ENCODE measurements around the gene SELENOI.

DNA sequence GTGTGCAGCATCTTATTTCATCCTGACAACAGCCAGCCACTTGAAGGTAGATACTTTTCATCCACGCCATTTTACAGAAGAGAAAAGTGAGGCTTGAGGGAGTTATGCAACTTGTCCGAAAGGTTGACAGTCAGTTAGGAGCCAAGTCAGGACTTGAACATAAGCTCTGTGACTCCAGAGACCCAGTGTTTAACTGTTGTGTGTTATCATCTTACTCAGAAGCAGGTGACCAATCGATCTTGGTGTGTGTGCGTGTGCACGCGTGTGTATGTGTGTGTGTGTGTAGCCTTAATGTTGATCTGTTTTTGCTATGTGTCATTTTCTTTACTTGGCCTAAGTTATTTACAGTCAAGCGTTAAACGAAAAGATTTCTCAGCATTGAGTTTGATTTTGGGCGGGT lies 77.8 kb downstream of the SELENOI start:
- TF ChIP-seq, protein P1, sequence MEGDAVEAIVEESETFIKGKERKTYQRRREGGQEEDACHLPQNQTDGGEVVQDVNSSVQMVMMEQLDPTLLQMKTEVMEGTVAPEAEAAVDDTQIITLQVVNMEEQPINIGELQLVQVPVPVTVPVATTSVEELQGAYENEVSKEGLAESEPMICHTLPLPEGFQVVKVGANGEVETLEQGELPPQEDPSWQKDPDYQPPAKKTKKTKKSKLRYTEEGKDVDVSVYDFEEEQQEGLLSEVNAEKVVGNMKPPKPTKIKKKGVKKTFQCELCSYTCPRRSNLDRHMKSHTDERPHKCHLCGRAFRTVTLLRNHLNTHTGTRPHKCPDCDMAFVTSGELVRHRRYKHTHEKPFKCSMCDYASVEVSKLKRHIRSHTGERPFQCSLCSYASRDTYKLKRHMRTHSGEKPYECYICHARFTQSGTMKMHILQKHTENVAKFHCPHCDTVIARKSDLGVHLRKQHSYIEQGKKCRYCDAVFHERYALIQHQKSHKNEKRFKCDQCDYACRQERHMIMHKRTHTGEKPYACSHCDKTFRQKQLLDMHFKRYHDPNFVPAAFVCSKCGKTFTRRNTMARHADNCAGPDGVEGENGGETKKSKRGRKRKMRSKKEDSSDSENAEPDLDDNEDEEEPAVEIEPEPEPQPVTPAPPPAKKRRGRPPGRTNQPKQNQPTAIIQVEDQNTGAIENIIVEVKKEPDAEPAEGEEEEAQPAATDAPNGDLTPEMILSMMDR (IDR thresholded peaks at IDR 0.05 in 2 of 3, conservative IDR thresholded peaks at IDR 0.05 in 1 of 3; ENCODE audit: control insufficient read depth in 2 of 3, extremely low read depth in 1 of 3, insufficient read depth in 1 of 3, low read depth in 3 of 3, low read length in 3 of 3), result no peak
- no peak for TF ChIP-seq SREBF2 (IDR thresholded peaks at IDR 0.05; ENCODE audit: low read length)
- no peak for TF ChIP-seq EZH2 (IDR thresholded peaks at IDR 0.05; ENCODE audit: borderline replicate concordance, control insufficient read depth, low read depth, low read length)
- TF ChIP-seq, protein P2, sequence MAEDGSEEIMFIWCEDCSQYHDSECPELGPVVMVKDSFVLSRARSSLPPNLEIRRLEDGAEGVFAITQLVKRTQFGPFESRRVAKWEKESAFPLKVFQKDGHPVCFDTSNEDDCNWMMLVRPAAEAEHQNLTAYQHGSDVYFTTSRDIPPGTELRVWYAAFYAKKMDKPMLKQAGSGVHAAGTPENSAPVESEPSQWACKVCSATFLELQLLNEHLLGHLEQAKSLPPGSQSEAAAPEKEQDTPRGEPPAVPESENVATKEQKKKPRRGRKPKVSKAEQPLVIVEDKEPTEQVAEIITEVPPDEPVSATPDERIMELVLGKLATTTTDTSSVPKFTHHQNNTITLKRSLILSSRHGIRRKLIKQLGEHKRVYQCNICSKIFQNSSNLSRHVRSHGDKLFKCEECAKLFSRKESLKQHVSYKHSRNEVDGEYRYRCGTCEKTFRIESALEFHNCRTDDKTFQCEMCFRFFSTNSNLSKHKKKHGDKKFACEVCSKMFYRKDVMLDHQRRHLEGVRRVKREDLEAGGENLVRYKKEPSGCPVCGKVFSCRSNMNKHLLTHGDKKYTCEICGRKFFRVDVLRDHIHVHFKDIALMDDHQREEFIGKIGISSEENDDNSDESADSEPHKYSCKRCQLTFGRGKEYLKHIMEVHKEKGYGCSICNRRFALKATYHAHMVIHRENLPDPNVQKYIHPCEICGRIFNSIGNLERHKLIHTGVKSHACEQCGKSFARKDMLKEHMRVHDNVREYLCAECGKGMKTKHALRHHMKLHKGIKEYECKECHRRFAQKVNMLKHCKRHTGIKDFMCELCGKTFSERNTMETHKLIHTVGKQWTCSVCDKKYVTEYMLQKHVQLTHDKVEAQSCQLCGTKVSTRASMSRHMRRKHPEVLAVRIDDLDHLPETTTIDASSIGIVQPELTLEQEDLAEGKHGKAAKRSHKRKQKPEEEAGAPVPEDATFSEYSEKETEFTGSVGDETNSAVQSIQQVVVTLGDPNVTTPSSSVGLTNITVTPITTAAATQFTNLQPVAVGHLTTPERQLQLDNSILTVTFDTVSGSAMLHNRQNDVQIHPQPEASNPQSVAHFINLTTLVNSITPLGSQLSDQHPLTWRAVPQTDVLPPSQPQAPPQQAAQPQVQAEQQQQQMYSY (CRISPR knock-in tag; IDR thresholded peaks at IDR 0.05), result no peak
- TF ChIP-seq POLR2A (IDR thresholded peaks at IDR 0.05; ENCODE audit: low read depth, low read length), result no peak
- no peak for TF ChIP-seq JUNB (IDR thresholded peaks at IDR 0.05)
- TF ChIP-seq, protein P3, sequence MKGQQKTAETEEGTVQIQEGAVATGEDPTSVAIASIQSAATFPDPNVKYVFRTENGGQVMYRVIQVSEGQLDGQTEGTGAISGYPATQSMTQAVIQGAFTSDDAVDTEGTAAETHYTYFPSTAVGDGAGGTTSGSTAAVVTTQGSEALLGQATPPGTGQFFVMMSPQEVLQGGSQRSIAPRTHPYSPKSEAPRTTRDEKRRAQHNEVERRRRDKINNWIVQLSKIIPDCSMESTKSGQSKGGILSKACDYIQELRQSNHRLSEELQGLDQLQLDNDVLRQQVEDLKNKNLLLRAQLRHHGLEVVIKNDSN (IDR thresholded peaks at IDR 0.05; ENCODE audit: borderline replicate concordance, extremely low read length, insufficient read depth, low read depth, low read length), result no peak
- TF ChIP-seq, protein P4, sequence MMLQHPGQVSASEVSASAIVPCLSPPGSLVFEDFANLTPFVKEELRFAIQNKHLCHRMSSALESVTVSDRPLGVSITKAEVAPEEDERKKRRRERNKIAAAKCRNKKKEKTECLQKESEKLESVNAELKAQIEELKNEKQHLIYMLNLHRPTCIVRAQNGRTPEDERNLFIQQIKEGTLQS (IDR thresholded peaks at IDR 0.05; ENCODE audit: borderline replicate concordance, extremely low read depth, low read depth, low read length), result no peak
